ENCODE measurements around the gene MAPK8. TPM values are rescaled to one million over a fixed set of nuclear protein-coding genes. Genes with fewer than 3 reads are reported as not detected.

MAPK8 gene
- total RNA-seq, 1 donor from 2014 or later = 57.1 TPM

GRCh38 chr10:48470115-48470892 lies 163.8 kb downstream of the MAPK8 start:
- no peak for TF ChIP-seq CTCF (IDR thresholded peaks at IDR 0.05)
- no peak overlapping the region for H3K4me3 Mint-ChIP-seq (ENCODE audit: unreplicated experiment)
- no peaks in the 10 kb centered on the region for H3K27me3 Mint-ChIP-seq (ENCODE audit: unreplicated experiment)
- peaks cover 2% of the 10 kb centered on the region for H3K4me1 Mint-ChIP-seq (ENCODE audit: unreplicated experiment)
- peaks cover 4% of the 10 kb centered on the region for H3K9me3 Mint-ChIP-seq (ENCODE audit: unreplicated experiment)
- DNase-seq (ENCODE audit: extremely low spot score, unreplicated experiment) = peak; percentile 71
- H3K36me3 Mint-ChIP-seq (ENCODE audit: unreplicated experiment) = no peaks in the 10 kb centered on the region
- H3K27ac Mint-ChIP-seq (ENCODE audit: unreplicated experiment) = no peak overlapping the region

- no peak for TF ChIP-seq CTCF (IDR thresholded peaks at IDR 0.05)
- peak; percentile 79 for DNase-seq (ENCODE audit: extremely low spot score, unreplicated experiment)
- no peaks in the 10 kb centered on the region for H3K36me3 Mint-ChIP-seq (ENCODE audit: unreplicated experiment)
- peaks cover 4% of the 10 kb centered on the region for H3K9me3 Mint-ChIP-seq (ENCODE audit: unreplicated experiment)
- peaks cover 2% of the 10 kb centered on the region for H3K4me1 Mint-ChIP-seq (ENCODE audit: unreplicated experiment)
- H3K27me3 Mint-ChIP-seq (ENCODE audit: unreplicated experiment) = no peaks in the 10 kb centered on the region
- H3K27ac Mint-ChIP-seq (ENCODE audit: unreplicated experiment) = no peak overlapping the region
- H3K4me3 Mint-ChIP-seq (ENCODE audit: unreplicated experiment) = no peak overlapping the region
These were observed 164.7 kb downstream of the MAPK8 start for GRCh38 chr10:48470893-48471805.

GRCh38 chr10:48472501-48473069 lies 166.1 kb downstream of the MAPK8 start:
- TF ChIP-seq CTCF (IDR thresholded peaks at IDR 0.05) = no peak
- H3K4me3 Mint-ChIP-seq (ENCODE audit: unreplicated experiment) = no peak overlapping the region

GRCh38 chr10:48473704-48474103 lies 167.2 kb downstream of the MAPK8 start:
- no peak for TF ChIP-seq CTCF (IDR thresholded peaks at IDR 0.05)

More at GRCh38 chr10:48472501-48473069, 166.1 kb downstream of the MAPK8 start:
- peaks cover 2% of the 10 kb centered on the region for H3K4me1 Mint-ChIP-seq (ENCODE audit: unreplicated experiment)
- no peaks in the 10 kb centered on the region for H3K36me3 Mint-ChIP-seq (ENCODE audit: unreplicated experiment)
- DNase-seq (ENCODE audit: extremely low spot score, unreplicated experiment) = no peak
- H3K27me3 Mint-ChIP-seq (ENCODE audit: unreplicated experiment) = no peaks in the 10 kb centered on the region
- peaks cover 4% of the 10 kb centered on the region for H3K9me3 Mint-ChIP-seq (ENCODE audit: unreplicated experiment)
- no peak overlapping the region for H3K27ac Mint-ChIP-seq (ENCODE audit: unreplicated experiment)

More at GRCh38 chr10:48473704-48474103, 167.2 kb downstream of the MAPK8 start:
- Mint-ChIP-seq H3K4me1 (ENCODE audit: unreplicated experiment) (peaks cover 2% of the 10 kb centered on the region), H3K4me3 (ENCODE audit: unreplicated experiment) (no peak overlapping the region), H3K9me3 (ENCODE audit: unreplicated experiment) (peaks cover 4% of the 10 kb centered on the region), H3K36me3 (ENCODE audit: unreplicated experiment) (no peaks in the 10 kb centered on the region), H3K27me3 (ENCODE audit: unreplicated experiment) (no peaks in the 10 kb centered on the region), H3K27ac (ENCODE audit: unreplicated experiment) (no peak overlapping the region)
- DNase-seq (ENCODE audit: extremely low spot score, unreplicated experiment) = peak; percentile 70
